ENCODE results near the gene RAPGEF2.

DNA sequence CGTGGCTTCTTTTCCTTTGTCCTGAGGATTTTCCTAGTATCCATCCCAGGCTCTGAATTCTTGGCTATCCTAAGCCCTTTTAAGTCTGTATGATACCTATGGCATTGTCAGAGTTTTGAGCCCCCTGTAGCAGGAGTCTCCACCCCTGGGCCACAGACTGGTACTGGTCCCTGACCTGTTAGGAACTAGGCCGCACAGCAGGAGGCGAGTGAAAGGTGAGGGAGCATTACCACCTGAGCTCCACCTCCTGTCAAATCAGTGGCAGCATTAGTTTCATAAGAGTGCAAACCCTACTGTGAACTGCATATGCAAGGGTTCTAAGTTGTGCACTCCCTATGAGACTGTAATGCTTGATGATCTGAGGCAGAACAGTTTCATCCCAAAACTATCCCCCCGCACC is 216.1 kb downstream of the RAPGEF2 start:
- TF ChIP-seq YY1 (IDR thresholded peaks at IDR 0.05; ENCODE audit: insufficient read depth, insufficient read length) = no peak
- no peak for TF ChIP-seq ZNF274 (IDR thresholded peaks at IDR 0.05; ENCODE audit: low read depth, low read length)
